MM.1S (cell line): ENCODE measurements around the gene ZNF470.
A peak's percentile ranks its signal among the peaks of the same experiment; 100 is the strongest.

Source experiments
- DNase-seq: peaks from one replicate; pipeline ENCODE4 v3.0.0-alpha.2; 2015
- H2AFZ ChIP-seq: fragments of 300-600 bp; sonication (generic); 2 replicates; pipeline ENCODE4 v1.6.0; 2016; ENCODE audit warnings: antibody characterized with exemption, low read length
- H3F3A ChIP-seq: fragments of 300-600 bp; sonication (generic); 2 replicates; pipeline ENCODE4 v1.6.1; 2016; ENCODE audit warnings: mild to moderate bottlenecking, antibody characterized with exemption, low read length, moderate library complexity, mixed read lengths; ENCODE audit not compliant: insufficient read depth
- H3K27ac ChIP-seq: fragments of 300-600 bp; sonication (generic); 2 replicates; pipeline ENCODE4 v1.5.1; 2016; ENCODE audit warnings: mild to moderate bottlenecking, low read length
- H3K27me3 ChIP-seq: fragments of 300-600 bp; sonication (generic); replicated peaks from 2 replicates; pipeline ENCODE4 v1.6.0; 2016; ENCODE audit warnings: low read length; ENCODE audit not compliant: insufficient read depth
- H3K36me3 ChIP-seq: fragments of 300-600 bp; sonication (generic); replicated peaks from 2 replicates; pipeline ENCODE4 v1.6.1; 2016; ENCODE audit warnings: mild to moderate bottlenecking, low read length, mixed read lengths; ENCODE audit not compliant: insufficient read depth
- H3K4me1 ChIP-seq: fragments of 300-600 bp; sonication (generic); 2 replicates; pipeline ENCODE4 v1.6.1; 2016; ENCODE audit warnings: low read length, mixed read lengths
- H3K4me2 ChIP-seq: fragments of 300-600 bp; sonication (generic); 2 replicates; pipeline ENCODE4 v1.6.0; 2016; ENCODE audit warnings: low read depth, low read length
- H3K4me3 ChIP-seq: fragments of 300-600 bp; sonication (generic); 2 replicates; pipeline ENCODE4 v1.5.1; 2016; ENCODE audit warnings: low read length, mixed read lengths
- H3K79me2 ChIP-seq: fragments of 300-600 bp; sonication (generic); 2 replicates; pipeline ENCODE4 v1.6.1; 2016; ENCODE audit warnings: mixed run types, low read length, mixed read lengths
- H3K9ac ChIP-seq: fragments of 300-600 bp; sonication (generic); 2 replicates; pipeline ENCODE4 v1.6.1; 2016; ENCODE audit warnings: low read length, mixed read lengths
- H3K9me2 ChIP-seq: fragments of 300-600 bp; sonication (generic); replicated peaks from 2 replicates; pipeline ENCODE4 v1.6.1; 2016; ENCODE audit warnings: mild to moderate bottlenecking, low read length, mixed read lengths; ENCODE audit not compliant: insufficient read depth
- H3K9me3 ChIP-seq: fragments of 300-600 bp; sonication (generic); replicated peaks from 2 replicates; pipeline ENCODE4 v1.6.1; 2016; ENCODE audit warnings: mild to moderate bottlenecking, low read length, mixed read lengths; ENCODE audit not compliant: insufficient read depth
- H4K20me1 ChIP-seq: fragments of 300-600 bp; sonication (generic); 2 replicates; pipeline ENCODE4 v1.6.1; 2016; ENCODE audit warnings: mild to moderate bottlenecking, low read length, moderate library complexity, mixed read lengths; ENCODE audit not compliant: insufficient read depth
- EZH2 ChIP-seq: fragments of 300-600 bp; sonication (generic); optimal IDR thresholded peaks from 2 replicates; pipeline ENCODE3; 2017; ENCODE audit warnings: low read depth, mild to moderate bottlenecking, antibody characterized with exemption, low read length, mixed read lengths
- EZH2phosphoT487 ChIP-seq: fragments of 300-600 bp; sonication (generic); IDR thresholded peaks from 2 replicates; pipeline ENCODE4 v1.6.1; 2018; ENCODE audit warnings: antibody characterized with exemption, low read length
- TF ChIP-seq, protein P1 (sequence below): fragments of 300-600 bp; sonication (generic); IDR thresholded peaks from 2 replicates; pipeline ENCODE4 v1.5.1; 2016; ENCODE audit warnings: antibody characterized with exemption, low read length, mixed read lengths

The ZNF470 gene

DNA sequence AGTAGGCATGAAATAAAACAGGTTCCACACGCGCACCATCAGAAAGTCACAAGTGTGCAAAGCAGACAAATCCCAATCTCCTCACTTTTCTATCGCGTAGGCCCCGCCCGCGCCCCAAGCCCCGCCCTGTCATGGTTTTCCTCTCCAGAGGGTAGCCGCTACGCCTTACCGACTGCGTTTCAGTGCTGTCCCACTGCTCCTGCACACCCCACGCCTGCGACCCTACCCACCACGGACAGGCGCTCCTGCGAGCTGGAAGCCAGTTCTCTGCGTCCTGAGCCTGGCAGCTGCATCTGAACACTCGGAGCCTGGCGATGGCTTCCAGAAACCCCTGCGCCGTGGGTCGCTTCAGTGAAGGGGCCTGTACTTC is 379 bp upstream of the ZNF470 start:
- Histone ChIP-seq H3K9me3 (no peaks in the 10 kb centered on the region), H4K20me1 (no peaks in the 10 kb centered on the region), H3K4me3 (peak overlapping the region; percentile 52), H3K9ac (no peak overlapping the region), H3K9me2 (no peaks in the 10 kb centered on the region), H3K4me2 (no peak overlapping the region; the same call in 1 of the 2 replicates), H3K27ac (no peak overlapping the region), H3K79me2 (no peaks in the 10 kb centered on the region), H3F3A (no peaks in the 10 kb centered on the region), H3K27me3 (no peaks in the 10 kb centered on the region), H3K36me3 (no peaks in the 10 kb centered on the region), H3K4me1 (no peaks in the 10 kb centered on the region), H2AFZ (peak overlapping the region; percentile 61; the same call in 1 of the 2 replicates)
- TF ChIP-seq EZH2phosphoT487 (no peak), EZH2 (no peak)
- TF ChIP-seq, protein P1, sequence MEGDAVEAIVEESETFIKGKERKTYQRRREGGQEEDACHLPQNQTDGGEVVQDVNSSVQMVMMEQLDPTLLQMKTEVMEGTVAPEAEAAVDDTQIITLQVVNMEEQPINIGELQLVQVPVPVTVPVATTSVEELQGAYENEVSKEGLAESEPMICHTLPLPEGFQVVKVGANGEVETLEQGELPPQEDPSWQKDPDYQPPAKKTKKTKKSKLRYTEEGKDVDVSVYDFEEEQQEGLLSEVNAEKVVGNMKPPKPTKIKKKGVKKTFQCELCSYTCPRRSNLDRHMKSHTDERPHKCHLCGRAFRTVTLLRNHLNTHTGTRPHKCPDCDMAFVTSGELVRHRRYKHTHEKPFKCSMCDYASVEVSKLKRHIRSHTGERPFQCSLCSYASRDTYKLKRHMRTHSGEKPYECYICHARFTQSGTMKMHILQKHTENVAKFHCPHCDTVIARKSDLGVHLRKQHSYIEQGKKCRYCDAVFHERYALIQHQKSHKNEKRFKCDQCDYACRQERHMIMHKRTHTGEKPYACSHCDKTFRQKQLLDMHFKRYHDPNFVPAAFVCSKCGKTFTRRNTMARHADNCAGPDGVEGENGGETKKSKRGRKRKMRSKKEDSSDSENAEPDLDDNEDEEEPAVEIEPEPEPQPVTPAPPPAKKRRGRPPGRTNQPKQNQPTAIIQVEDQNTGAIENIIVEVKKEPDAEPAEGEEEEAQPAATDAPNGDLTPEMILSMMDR, result no peak
- no peak for DNase-seq

DNA sequence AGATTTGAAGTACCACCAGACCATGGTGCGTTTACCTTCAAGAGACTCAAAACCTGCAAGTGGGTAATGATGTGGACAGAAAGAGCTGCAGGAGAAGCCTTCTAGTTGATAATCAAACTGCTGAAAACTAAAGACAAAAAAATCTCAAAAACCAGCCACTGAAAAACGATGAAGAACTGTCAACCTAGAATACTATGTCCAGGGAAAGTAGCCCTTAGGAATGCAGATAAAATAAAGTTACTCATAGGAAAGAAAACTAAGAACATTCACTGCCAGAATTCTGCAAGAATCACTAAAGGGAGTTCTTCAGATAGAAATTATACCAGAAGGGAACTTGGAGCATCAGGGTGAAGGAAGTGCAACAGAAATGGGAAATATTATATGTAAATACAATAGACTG is 5.3 kb downstream of the ZNF470 start:
- Histone ChIP-seq H3K9me3 (no peaks in the 10 kb centered on the region; the same call in 1 of the 2 replicates), H3K9me2 (no peaks in the 10 kb centered on the region), H3K4me2 (no peak overlapping the region), H3K27ac (no peak overlapping the region), H3K9ac (no peak overlapping the region), H2AFZ (no peak overlapping the region), H4K20me1 (no peaks in the 10 kb centered on the region), H3K27me3 (peaks cover 3% of the 10 kb centered on the region; the same call in 1 of the 2 replicates), H3K4me1 (no peaks in the 10 kb centered on the region), H3K79me2 (no peaks in the 10 kb centered on the region), H3K4me3 (no peak overlapping the region), H3K36me3 (no peaks in the 10 kb centered on the region), H3F3A (no peaks in the 10 kb centered on the region)
- TF ChIP-seq EZH2phosphoT487 (no peak), EZH2 (no peak)
- TF ChIP-seq, protein P1, result no peak
- no peak for DNase-seq

DNA sequence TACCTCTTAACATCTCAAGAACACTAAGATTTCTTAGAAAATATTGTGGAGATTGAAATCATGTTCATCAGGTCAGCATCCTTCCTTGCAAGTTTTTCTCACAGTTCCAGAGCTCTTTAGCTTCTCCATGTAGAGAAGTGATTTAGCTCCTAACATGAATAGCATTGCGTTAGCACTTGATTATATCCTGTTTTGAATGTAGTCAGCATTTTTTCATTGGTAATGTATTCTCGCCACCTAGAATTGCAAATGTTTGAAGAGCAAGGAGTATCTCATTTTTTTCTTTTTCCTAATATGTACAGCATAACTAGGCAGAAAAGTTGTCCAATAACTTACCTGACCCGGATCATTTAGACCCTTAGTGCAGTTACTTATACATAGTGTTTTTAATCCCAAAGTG is 6.6 kb downstream of the ZNF470 start:
- no peaks in the 10 kb centered on the region for H3K4me1 ChIP-seq
- TF ChIP-seq EZH2, result no peak
- TF ChIP-seq, protein P1, result no peak
- no peak for TF ChIP-seq EZH2phosphoT487
- H2AFZ ChIP-seq, result no peak overlapping the region
- no peaks in the 10 kb centered on the region for H3K36me3 ChIP-seq
- no peaks in the 10 kb centered on the region; the same call in 1 of the 2 replicates for H3K9me3 ChIP-seq
- H3K9ac ChIP-seq, result no peak overlapping the region
- H3K27me3 ChIP-seq, result peaks cover 3% of the 10 kb centered on the region; the same call in 1 of the 2 replicates
- no peaks in the 10 kb centered on the region for H4K20me1 ChIP-seq
- no peak for DNase-seq
- no peak overlapping the region for H3K27ac ChIP-seq
- H3K79me2 ChIP-seq, result no peaks in the 10 kb centered on the region
- no peak overlapping the region for H3K4me3 ChIP-seq
- H3K4me2 ChIP-seq, result no peak overlapping the region
- no peaks in the 10 kb centered on the region for H3F3A ChIP-seq
- H3K9me2 ChIP-seq, result no peaks in the 10 kb centered on the region
